Measurements from ENCODE around the gene SENP5.

- TF ChIP-seq, protein P1, sequence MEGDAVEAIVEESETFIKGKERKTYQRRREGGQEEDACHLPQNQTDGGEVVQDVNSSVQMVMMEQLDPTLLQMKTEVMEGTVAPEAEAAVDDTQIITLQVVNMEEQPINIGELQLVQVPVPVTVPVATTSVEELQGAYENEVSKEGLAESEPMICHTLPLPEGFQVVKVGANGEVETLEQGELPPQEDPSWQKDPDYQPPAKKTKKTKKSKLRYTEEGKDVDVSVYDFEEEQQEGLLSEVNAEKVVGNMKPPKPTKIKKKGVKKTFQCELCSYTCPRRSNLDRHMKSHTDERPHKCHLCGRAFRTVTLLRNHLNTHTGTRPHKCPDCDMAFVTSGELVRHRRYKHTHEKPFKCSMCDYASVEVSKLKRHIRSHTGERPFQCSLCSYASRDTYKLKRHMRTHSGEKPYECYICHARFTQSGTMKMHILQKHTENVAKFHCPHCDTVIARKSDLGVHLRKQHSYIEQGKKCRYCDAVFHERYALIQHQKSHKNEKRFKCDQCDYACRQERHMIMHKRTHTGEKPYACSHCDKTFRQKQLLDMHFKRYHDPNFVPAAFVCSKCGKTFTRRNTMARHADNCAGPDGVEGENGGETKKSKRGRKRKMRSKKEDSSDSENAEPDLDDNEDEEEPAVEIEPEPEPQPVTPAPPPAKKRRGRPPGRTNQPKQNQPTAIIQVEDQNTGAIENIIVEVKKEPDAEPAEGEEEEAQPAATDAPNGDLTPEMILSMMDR (IDR thresholded peaks at IDR 0.05): no peak
- TF ChIP-seq POLR2A (IDR thresholded peaks at IDR 0.05): no peak
These were observed 60.1 kb downstream of the SENP5 start for GRCh38 chr3:196927571-196928453.
